Left lung (tissue), 10 donors: ENCODE data around the gene ARHGEF12. TPM values are rescaled to one million over a fixed set of nuclear protein-coding genes. Genes with fewer than 3 reads are reported as not detected.
A peak's percentile ranks its signal among the peaks of the same experiment; 100 is the strongest.

Source experiments
- ATAC-seq: fragments of 200-7000 bp; cut with Tn5 transposase; one replicate; pipeline ENCODE4 v1.9.1; 2020; ENCODE audit warnings: moderate library complexity
- DNase-seq, 4 donors: peaks; one replicate each; pipeline ENCODE4 v3.0.0-alpha.2; 2013 to 2020
- H3K27ac ChIP-seq, 2 donors: fragments of 200-600 bp; sonication (generic) in 1 of 2; one replicate each; pipeline versions ENCODE4 v1.5.0 to v1.8.0; 2020 to 2021
- H3K27me3 ChIP-seq, 2 donors: fragments of 200-600 bp; sonication (generic) in 1 of 2; one replicate each; pipeline versions ENCODE4 v1.5.0 to v1.8.0; 2020 to 2021
- H3K36me3 ChIP-seq, 2 donors: fragments of 200-600 bp; sonication (generic) in 1 of 2; one replicate each; pipeline versions ENCODE4 v1.5.0 to v1.8.0; 2020 to 2021
- H3K4me1 ChIP-seq, 2 donors: fragments of 200-600 bp; one replicate each; pipeline ENCODE4 v1.8.0; 2021
- H3K4me3 ChIP-seq, 2 donors: fragments of 200-600 bp; sonication (generic) in 1 of 2; one replicate each; pipeline versions ENCODE4 v1.5.0 to v1.8.0; 2020 to 2021; ENCODE audit warnings: mild to moderate bottlenecking in 1 of 2
- H3K9me3 ChIP-seq, 2 donors: fragments of 200-600 bp; sonication (generic) in 1 of 2; one replicate each; pipeline versions ENCODE4 v1.5.0 to v1.8.0; 2020 to 2021
- CTCF ChIP-seq, 2 donors: fragments of 200-600 bp; sonication (generic) in 1 of 2; IDR thresholded peaks; one replicate each; pipeline versions ENCODE4 v1.5.0 to v1.8.0; 2021; ENCODE audit warnings: antibody characterized with exemption in 2 of 2
- intact Hi-C, 2 donors: fragments of 100-400 bp; cut with DNase I; formaldehyde crosslinking; loops; one replicate each; pipeline versions ENCODE4 v1.11.2 to v1.14.2; 2022
- polyA plus RNA-seq, 6 donors: library from polyadenylated mRNA; unstranded; fragments of 120-200 nt; gene quantifications; one replicate each; pipeline ENCODE4 v1.2.1, GENCODE V29; 2013; ENCODE audit not compliant: insufficient read length in 6 of 6
- total RNA-seq, 2 donors: library from RNA; stranded (reverse); fragmentation: NEBNext Ultra II Directional; extraction: Animal tissue kit (Norgen Biotek cat#: 25700); gene quantifications; one replicate each; pipeline ENCODE4 v1.2.1, GENCODE V29; 2021
- donor health status: DM: no; HTN: yes; CAD: no.
- donor health status: DM: no; HTN: no; CAD: no.

Gene ARHGEF12
- total and polyA plus RNA-seq, 8 donors: 91.4 to 109 (median 99.6) TPM

GRCh38 chr11:120381401-120381800 is 45.2 kb downstream of the ARHGEF12 start:
- no peak for ATAC-seq
- Histone ChIP-seq H3K9me3 (peaks cover 0 to 9% of the 10 kb centered on the region in 2 donors), H3K27ac (no peak overlapping the region), H3K36me3 (no peaks in the 10 kb centered on the region), H3K4me1 (peaks cover 0 to 25% of the 10 kb centered on the region in 2 donors), H3K27me3 (no peaks in the 10 kb centered on the region), H3K4me3 (no peak overlapping the region)
- DNase-seq: peak in 1 of 4 donors; percentile 23
- intact Hi-C loops: no loop called here
- no peak for TF ChIP-seq CTCF (IDR thresholded peaks at IDR 0.05)

DNA sequence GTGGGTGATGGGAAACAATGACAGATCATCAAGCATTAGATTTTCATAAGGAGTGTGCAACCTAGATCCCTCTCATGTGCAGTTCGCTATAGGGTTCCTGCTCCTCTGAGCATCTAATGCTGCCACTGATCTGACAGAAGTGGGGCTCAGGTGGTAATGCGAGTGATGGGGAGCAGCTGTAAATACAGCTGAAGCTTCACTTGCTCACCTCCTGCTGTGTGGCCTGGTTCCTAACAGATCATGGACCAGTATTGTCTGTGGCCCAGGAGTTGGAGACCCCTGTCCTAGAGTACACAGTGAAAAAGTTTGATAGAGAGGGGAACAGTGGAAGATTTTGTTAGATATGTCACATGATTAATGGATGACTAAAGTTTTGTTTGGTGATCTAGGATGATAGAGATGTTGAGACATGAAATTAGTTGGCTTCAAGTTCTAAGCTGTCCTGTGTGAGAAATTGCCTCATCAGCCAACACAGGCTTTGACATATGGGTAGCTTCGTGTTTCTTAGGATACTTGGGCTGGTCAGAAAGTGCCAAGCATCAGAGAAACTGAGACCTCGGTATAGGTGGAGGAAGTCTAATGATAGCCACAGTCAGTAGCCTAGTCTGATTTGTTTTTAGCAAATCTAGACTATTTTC is 47.4 kb downstream of the ARHGEF12 start:
- DNase-seq (no peak), ATAC-seq (no peak)
- no peak overlapping the region for H3K4me3 ChIP-seq
- no peaks in the 10 kb centered on the region for H3K36me3 ChIP-seq
- H3K27me3 ChIP-seq: no peaks in the 10 kb centered on the region
- peaks cover 0 to 29% of the 10 kb centered on the region in 2 donors for H3K4me1 ChIP-seq
- H3K9me3 ChIP-seq: peaks cover 0 to under 1% of the 10 kb centered on the region in 2 donors
- intact Hi-C loops: no loop called here
- H3K27ac ChIP-seq: no peak overlapping the region
- no peak for TF ChIP-seq CTCF (IDR thresholded peaks at IDR 0.05)

DNA sequence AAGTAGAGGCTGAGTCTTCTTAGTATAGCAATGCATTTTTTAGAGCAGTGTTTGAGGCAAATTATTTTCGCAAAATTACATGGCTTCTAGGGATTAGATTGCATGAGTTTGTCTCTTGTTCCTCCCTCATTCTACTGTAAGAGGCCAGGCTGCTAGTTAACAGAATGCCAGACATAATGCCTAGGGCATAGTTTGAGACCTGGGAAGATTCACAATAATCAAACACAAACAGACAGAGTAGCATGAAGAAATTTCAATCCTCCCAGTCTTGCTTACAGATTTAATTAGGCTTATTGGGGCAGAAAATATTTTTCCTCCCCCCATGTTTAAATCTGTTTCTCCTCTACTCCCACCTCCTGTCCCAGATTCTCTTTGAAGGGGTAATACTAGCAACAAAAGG is 48.3 kb downstream of the ARHGEF12 start:
- Histone ChIP-seq H3K36me3 (no peaks in the 10 kb centered on the region), H3K4me3 (no peak overlapping the region), H3K27me3 (no peaks in the 10 kb centered on the region), H3K27ac (no peak overlapping the region), H3K9me3 (no peaks in the 10 kb centered on the region), H3K4me1 (peaks cover 0 to 29% of the 10 kb centered on the region in 2 donors)
- DNase-seq (no peak), ATAC-seq (no peak)
- no peak for TF ChIP-seq CTCF (IDR thresholded peaks at IDR 0.05)
- intact Hi-C loops: no loop called here

- intact Hi-C loops: no loop called here
- Histone ChIP-seq H3K4me1 (peaks cover 0 to 27% of the 10 kb centered on the region in 2 donors), H3K27ac (no peak overlapping the region), H3K27me3 (no peaks in the 10 kb centered on the region), H3K36me3 (no peaks in the 10 kb centered on the region), H3K4me3 (no peak overlapping the region), H3K9me3 (no peaks in the 10 kb centered on the region)
- TF ChIP-seq CTCF (IDR thresholded peaks at IDR 0.05): no peak
- ATAC-seq (no peak), DNase-seq (no peak)
These were observed 48.9 kb downstream of the ARHGEF12 start for GRCh38 chr11:120385110-120385509.

DNA sequence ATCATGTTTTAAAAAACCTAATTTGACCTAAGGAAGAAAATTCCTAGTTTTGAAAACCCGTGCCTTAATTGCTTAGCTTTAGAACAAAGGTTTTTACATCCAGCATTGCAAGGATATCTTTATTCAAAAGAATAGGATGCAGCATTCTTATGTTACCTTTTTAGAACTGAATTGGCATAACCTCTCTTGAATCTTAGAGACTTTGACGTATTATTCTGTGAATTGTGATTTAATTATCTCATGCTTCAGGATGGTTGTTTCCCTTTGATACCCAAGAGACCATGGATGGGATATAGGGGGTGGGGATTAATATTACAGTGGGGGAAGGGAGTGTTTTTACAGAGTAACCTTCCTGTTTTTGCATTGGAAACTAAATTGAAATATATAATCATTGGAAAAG is 49.4 kb downstream of the ARHGEF12 start:
- intact Hi-C loops: no loop called here
- no peak for ATAC-seq
- Histone ChIP-seq H3K4me1 (peaks cover 5 to 22% of the 10 kb centered on the region in 2 donors), H3K9me3 (no peaks in the 10 kb centered on the region), H3K27me3 (no peaks in the 10 kb centered on the region), H3K36me3 (no peaks in the 10 kb centered on the region), H3K27ac (no peak overlapping the region), H3K4me3 (no peak overlapping the region)
- TF ChIP-seq CTCF (IDR thresholded peaks at IDR 0.05): no peak
- no peak for DNase-seq
